Right lobe of liver (tissue), 4 donors: ENCODE data around the gene ITGAD.

ENCODE experiments used
- POLR2A ChIP-seq: fragments of 450-650 bp; IDR thresholded peaks from one replicate; pipeline ENCODE4 v1.6.1; 2017; ENCODE audit warnings: antibody characterized with exemption, mild to moderate bottlenecking
- TF ChIP-seq, protein P1 (sequence below), 4 donors: fragments of 200-600 bp in 3 of 4; fragments of 450-650 bp in 1 of 4; IDR thresholded peaks; one replicate each; pipeline versions ENCODE4 v1.5.1 to v1.8.0; 2016 to 2022; ENCODE audit warnings: antibody characterized with exemption in 4 of 4, mild to moderate bottlenecking in 2 of 4
- donor health status: DM: no; HTN: no; CAD: no.
- donor health status: DM: no; HTN: no; CAD: no.
- donor health status: DM: no; HTN: yes; CAD: no.

DNA sequence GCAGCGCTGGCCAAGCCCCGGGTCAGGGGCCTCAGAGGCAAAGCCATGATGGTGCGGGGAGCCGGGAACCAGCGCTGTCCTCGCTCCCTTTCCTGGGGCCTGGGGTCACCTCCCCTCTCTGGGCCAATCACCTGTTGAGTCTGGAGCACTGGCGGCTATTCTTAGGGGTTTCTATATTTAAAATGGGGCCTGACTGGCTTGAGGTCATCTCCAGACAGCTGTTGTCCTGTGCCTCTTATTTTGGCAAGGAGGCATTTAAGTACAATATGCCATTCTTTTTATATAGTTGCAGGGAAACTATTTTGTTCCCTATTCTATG is 35.1 kb downstream of the ITGAD start, which contains the start of gene COX6A2:
- no peak for TF ChIP-seq POLR2A
- TF ChIP-seq, protein P1, sequence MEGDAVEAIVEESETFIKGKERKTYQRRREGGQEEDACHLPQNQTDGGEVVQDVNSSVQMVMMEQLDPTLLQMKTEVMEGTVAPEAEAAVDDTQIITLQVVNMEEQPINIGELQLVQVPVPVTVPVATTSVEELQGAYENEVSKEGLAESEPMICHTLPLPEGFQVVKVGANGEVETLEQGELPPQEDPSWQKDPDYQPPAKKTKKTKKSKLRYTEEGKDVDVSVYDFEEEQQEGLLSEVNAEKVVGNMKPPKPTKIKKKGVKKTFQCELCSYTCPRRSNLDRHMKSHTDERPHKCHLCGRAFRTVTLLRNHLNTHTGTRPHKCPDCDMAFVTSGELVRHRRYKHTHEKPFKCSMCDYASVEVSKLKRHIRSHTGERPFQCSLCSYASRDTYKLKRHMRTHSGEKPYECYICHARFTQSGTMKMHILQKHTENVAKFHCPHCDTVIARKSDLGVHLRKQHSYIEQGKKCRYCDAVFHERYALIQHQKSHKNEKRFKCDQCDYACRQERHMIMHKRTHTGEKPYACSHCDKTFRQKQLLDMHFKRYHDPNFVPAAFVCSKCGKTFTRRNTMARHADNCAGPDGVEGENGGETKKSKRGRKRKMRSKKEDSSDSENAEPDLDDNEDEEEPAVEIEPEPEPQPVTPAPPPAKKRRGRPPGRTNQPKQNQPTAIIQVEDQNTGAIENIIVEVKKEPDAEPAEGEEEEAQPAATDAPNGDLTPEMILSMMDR (IDR thresholded peaks at IDR 0.05) = no peak
